ENCODE data around the gene MLH3.

DNA sequence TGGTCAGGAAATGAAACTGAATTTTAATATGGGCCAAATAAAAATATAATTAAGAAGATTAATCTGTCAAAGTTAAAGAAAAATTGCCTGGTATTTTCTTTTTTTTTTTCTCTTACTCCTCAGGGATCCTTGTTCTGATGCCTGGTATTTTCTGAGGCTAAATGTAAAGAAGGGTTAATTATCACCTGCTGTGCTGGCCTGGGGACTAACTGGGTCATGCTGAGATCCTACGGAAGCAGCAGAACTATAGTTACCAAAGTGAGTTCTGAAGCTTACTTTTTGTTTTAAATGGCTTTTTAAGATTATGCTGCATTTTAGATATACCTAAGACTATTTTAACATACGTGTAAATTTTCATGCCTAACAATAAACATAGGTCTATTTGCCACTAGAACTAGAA, 41.4 kb upstream of the MLH3 start:
- TF ChIP-seq, protein P1, sequence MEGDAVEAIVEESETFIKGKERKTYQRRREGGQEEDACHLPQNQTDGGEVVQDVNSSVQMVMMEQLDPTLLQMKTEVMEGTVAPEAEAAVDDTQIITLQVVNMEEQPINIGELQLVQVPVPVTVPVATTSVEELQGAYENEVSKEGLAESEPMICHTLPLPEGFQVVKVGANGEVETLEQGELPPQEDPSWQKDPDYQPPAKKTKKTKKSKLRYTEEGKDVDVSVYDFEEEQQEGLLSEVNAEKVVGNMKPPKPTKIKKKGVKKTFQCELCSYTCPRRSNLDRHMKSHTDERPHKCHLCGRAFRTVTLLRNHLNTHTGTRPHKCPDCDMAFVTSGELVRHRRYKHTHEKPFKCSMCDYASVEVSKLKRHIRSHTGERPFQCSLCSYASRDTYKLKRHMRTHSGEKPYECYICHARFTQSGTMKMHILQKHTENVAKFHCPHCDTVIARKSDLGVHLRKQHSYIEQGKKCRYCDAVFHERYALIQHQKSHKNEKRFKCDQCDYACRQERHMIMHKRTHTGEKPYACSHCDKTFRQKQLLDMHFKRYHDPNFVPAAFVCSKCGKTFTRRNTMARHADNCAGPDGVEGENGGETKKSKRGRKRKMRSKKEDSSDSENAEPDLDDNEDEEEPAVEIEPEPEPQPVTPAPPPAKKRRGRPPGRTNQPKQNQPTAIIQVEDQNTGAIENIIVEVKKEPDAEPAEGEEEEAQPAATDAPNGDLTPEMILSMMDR (IDR thresholded peaks at IDR 0.05; ENCODE audit: low read depth, low read length, missing input control), result no peak
- TF ChIP-seq TAF1 (conservative IDR thresholded peaks at IDR 0.05), result no peak
- no peak for TF ChIP-seq YY1 (IDR thresholded peaks at IDR 0.05)
- TF ChIP-seq, protein P2, sequence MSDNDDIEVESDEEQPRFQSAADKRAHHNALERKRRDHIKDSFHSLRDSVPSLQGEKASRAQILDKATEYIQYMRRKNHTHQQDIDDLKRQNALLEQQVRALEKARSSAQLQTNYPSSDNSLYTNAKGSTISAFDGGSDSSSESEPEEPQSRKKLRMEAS (IDR thresholded peaks at IDR 0.05), result no peak
- TF ChIP-seq REST (IDR thresholded peaks at IDR 0.05), result no peak
- TF ChIP-seq EGR1 (IDR thresholded peaks at IDR 0.05; ENCODE audit: low read depth in 2 of 2), result no peak
- no peak for TF ChIP-seq RAD21 (IDR thresholded peaks at IDR 0.05)
- no peak for TF ChIP-seq JUND (IDR thresholded peaks at IDR 0.05)
- TF ChIP-seq SP1 (IDR thresholded peaks at IDR 0.05), result no peak
- TF ChIP-seq ZBTB33 (IDR thresholded peaks at IDR 0.05), result no peak

Data from liver (tissue), 3 donors.